Measurements from ENCODE around the gene SNRNP25.

The SNRNP25 gene

DNA sequence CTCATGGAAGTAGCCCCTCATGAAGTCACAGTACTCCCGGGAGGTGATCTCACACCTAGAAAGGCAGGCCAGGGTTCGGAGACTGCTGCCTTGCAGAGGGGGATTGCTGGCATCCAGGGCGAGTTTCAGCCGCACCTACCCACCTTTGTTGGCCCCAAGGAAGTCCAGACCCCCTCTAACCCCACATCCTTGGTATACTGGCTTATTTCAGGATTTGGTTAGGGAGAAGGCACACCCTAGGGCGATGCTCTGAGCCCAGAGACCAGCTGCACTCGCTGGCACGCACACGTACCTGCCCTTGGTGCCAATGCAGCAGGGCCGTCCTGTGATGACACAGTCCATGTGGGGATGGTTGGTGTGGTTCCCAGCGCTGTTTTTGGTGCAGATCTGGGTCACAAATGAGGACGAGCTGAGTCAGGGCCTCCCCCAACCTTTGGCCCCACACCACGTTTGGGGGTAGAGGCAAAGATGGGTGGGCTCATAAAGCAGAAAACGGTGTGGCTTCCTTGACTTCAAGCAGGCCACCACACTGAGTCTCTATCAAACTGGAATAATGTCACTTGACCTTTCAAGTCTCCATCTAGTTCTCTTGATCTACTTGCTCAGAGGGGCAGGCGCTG, 5.9 kb downstream of the SNRNP25 start:
- H3K27ac ChIP-seq (ENCODE audit: extremely low read depth, low read depth, low read length) = no peak overlapping the region
- peaks cover 0 to 85% of the 10 kb centered on the region in 2 experiments; a peak in 1 of 3 replicates for H3K36me3 ChIP-seq (ENCODE audit: control insufficient read depth in 2 of 2, insufficient read depth in 1 of 2, low read length in 2 of 2)
- no peaks in the 10 kb centered on the region for H3K4me1 ChIP-seq (ENCODE audit: control insufficient read depth, insufficient read depth, low read length)
- TF ChIP-seq GLIS2 (tag by site-specific recombination; IDR thresholded peaks at IDR 0.05) (no peak), TRIM28 (IDR thresholded peaks at IDR 0.05; ENCODE audit: borderline replicate concordance, low read length) (no peak), ZNF10 (tag by site-specific recombination; IDR thresholded peaks at IDR 0.05) (no peak), ZNF311 (tag by site-specific recombination; IDR thresholded peaks at IDR 0.05; ENCODE audit: borderline replicate concordance) (no peak), ZFHX2 (tag by site-specific recombination; conservative IDR thresholded peaks at IDR 0.05) (no peak), ZBTB1 (tag by site-specific recombination; IDR thresholded peaks at IDR 0.05) (no peak), ZNF132 (tag by site-specific recombination; IDR thresholded peaks at IDR 0.05; ENCODE audit: borderline replicate concordance) (no peak), ZNF184 (tag by site-specific recombination; IDR thresholded peaks at IDR 0.05) (no peak), ZNF624 (tag by site-specific recombination; IDR thresholded peaks at IDR 0.05) (no peak), ZNF341 (tag by site-specific recombination; IDR thresholded peaks at IDR 0.05; ENCODE audit: low read depth) (no peak)
- TF ChIP-seq, protein P1, sequence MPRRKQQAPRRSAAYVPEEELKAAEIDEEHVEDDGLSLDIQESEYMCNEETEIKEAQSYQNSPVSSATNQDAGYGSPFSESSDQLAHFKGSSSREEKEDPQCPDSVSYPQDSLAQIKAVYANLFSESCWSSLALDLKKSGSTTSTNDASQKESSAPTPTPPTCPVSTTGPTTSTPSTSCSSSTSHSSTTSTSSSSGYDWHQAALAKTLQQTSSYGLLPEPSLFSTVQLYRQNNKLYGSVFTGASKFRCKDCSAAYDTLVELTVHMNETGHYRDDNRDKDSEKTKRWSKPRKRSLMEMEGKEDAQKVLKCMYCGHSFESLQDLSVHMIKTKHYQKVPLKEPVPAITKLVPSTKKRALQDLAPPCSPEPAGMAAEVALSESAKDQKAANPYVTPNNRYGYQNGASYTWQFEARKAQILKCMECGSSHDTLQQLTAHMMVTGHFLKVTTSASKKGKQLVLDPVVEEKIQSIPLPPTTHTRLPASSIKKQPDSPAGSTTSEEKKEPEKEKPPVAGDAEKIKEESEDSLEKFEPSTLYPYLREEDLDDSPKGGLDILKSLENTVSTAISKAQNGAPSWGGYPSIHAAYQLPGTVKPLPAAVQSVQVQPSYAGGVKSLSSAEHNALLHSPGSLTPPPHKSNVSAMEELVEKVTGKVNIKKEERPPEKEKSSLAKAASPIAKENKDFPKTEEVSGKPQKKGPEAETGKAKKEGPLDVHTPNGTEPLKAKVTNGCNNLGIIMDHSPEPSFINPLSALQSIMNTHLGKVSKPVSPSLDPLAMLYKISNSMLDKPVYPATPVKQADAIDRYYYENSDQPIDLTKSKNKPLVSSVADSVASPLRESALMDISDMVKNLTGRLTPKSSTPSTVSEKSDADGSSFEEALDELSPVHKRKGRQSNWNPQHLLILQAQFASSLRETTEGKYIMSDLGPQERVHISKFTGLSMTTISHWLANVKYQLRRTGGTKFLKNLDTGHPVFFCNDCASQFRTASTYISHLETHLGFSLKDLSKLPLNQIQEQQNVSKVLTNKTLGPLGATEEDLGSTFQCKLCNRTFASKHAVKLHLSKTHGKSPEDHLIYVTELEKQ (tag by site-specific recombination; IDR thresholded peaks at IDR 0.05; ENCODE audit: borderline replicate concordance) = no peak
- TF ChIP-seq, protein P2, sequence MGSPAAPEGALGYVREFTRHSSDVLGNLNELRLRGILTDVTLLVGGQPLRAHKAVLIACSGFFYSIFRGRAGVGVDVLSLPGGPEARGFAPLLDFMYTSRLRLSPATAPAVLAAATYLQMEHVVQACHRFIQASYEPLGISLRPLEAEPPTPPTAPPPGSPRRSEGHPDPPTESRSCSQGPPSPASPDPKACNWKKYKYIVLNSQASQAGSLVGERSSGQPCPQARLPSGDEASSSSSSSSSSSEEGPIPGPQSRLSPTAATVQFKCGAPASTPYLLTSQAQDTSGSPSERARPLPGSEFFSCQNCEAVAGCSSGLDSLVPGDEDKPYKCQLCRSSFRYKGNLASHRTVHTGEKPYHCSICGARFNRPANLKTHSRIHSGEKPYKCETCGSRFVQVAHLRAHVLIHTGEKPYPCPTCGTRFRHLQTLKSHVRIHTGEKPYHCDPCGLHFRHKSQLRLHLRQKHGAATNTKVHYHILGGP (tag by site-specific recombination; IDR thresholded peaks at IDR 0.05) = no peak
- TF ChIP-seq, protein P3, sequence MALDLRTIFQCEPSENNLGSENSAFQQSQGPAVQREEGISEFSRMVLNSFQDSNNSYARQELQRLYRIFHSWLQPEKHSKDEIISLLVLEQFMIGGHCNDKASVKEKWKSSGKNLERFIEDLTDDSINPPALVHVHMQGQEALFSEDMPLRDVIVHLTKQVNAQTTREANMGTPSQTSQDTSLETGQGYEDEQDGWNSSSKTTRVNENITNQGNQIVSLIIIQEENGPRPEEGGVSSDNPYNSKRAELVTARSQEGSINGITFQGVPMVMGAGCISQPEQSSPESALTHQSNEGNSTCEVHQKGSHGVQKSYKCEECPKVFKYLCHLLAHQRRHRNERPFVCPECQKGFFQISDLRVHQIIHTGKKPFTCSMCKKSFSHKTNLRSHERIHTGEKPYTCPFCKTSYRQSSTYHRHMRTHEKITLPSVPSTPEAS (tag by site-specific recombination; IDR thresholded peaks at IDR 0.05) = no peak
- TF ChIP-seq, protein P4, sequence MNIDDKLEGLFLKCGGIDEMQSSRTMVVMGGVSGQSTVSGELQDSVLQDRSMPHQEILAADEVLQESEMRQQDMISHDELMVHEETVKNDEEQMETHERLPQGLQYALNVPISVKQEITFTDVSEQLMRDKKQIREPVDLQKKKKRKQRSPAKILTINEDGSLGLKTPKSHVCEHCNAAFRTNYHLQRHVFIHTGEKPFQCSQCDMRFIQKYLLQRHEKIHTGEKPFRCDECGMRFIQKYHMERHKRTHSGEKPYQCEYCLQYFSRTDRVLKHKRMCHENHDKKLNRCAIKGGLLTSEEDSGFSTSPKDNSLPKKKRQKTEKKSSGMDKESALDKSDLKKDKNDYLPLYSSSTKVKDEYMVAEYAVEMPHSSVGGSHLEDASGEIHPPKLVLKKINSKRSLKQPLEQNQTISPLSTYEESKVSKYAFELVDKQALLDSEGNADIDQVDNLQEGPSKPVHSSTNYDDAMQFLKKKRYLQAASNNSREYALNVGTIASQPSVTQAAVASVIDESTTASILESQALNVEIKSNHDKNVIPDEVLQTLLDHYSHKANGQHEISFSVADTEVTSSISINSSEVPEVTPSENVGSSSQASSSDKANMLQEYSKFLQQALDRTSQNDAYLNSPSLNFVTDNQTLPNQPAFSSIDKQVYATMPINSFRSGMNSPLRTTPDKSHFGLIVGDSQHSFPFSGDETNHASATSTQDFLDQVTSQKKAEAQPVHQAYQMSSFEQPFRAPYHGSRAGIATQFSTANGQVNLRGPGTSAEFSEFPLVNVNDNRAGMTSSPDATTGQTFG (tag by site-specific recombination; IDR thresholded peaks at IDR 0.05; ENCODE audit: borderline replicate concordance) = no peak
- TF ChIP-seq, protein P5, sequence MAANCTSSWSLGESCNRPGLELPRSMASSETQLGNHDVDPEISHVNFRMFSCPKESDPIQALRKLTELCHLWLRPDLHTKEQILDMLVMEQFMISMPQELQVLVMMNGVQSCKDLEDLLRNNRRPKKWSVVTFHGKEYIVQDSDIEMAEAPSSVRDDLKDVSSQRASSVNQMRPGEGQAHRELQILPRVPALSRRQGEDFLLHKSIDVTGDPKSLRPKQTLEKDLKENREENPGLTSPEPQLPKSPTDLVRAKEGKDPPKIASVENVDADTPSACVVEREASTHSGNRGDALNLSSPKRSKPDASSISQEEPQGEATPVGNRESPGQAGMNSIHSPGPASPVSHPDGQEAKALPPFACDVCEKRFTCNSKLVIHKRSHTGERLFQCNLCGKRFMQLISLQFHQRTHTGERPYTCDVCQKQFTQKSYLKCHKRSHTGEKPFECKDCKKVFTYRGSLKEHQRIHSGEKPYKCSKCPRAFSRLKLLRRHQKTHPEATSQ (tag by site-specific recombination; IDR thresholded peaks at IDR 0.05) = no peak
- TF ChIP-seq, protein P6, sequence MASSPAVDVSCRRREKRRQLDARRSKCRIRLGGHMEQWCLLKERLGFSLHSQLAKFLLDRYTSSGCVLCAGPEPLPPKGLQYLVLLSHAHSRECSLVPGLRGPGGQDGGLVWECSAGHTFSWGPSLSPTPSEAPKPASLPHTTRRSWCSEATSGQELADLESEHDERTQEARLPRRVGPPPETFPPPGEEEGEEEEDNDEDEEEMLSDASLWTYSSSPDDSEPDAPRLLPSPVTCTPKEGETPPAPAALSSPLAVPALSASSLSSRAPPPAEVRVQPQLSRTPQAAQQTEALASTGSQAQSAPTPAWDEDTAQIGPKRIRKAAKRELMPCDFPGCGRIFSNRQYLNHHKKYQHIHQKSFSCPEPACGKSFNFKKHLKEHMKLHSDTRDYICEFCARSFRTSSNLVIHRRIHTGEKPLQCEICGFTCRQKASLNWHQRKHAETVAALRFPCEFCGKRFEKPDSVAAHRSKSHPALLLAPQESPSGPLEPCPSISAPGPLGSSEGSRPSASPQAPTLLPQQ (tag by site-specific recombination; IDR thresholded peaks at IDR 0.05) = no peak
- TF ChIP-seq, protein P7, sequence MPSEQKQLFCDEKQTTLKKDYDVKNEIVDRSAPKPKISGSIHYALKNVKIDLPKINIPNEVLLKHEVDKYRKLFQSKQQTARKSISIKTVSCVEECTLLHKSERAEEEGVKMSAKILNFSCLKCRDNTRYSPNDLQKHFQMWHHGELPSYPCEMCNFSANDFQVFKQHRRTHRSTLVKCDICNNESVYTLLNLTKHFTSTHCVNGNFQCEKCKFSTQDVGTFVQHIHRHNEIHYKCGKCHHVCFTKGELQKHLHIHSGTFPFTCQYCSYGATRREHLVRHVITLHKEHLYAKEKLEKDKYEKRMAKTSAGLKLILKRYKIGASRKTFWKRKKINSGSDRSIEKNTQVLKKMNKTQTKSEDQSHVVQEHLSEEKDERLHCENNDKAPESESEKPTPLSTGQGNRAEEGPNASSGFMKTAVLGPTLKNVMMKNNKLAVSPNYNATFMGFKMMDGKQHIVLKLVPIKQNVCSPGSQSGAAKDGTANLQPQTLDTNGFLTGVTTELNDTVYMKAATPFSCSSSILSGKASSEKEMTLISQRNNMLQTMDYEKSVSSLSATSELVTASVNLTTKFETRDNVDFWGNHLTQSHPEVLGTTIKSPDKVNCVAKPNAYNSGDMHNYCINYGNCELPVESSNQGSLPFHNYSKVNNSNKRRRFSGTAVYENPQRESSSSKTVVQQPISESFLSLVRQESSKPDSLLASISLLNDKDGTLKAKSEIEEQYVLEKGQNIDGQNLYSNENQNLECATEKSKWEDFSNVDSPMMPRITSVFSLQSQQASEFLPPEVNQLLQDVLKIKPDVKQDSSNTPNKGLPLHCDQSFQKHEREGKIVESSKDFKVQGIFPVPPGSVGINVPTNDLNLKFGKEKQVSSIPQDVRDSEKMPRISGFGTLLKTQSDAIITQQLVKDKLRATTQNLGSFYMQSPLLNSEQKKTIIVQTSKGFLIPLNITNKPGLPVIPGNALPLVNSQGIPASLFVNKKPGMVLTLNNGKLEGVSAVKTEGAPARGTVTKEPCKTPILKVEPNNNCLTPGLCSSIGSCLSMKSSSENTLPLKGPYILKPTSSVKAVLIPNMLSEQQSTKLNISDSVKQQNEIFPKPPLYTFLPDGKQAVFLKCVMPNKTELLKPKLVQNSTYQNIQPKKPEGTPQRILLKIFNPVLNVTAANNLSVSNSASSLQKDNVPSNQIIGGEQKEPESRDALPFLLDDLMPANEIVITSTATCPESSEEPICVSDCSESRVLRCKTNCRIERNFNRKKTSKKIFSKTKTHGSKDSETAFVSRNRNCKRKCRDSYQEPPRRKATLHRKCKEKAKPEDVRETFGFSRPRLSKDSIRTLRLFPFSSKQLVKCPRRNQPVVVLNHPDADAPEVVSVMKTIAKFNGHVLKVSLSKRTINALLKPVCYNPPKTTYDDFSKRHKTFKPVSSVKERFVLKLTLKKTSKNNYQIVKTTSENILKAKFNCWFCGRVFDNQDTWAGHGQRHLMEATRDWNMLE (tag by site-specific recombination; conservative IDR thresholded peaks at IDR 0.05; ENCODE audit: low read depth) = no peak
- no peak overlapping the region for H3K4me3 ChIP-seq (ENCODE audit: low read depth, low read length)
- ChIA-PET CTCF (interaction anchor here (1.5 kb wide), 1 partner anchor 37 kb away, joined by 8 read pairs; no protein-coding TSS in a partner anchor), POLR2A (interaction anchor here (1.8 kb wide), 1 partner anchor 12 kb away, joined by 6 read pairs; the partner anchor contains the start of gene RHBDF1)
- no peaks in the 10 kb centered on the region for H3K9me3 ChIP-seq (ENCODE audit: control insufficient read depth, insufficient read depth, low read depth, low read length)
